ENCODE results near the gene CD248. TPM values are rescaled to one million over a fixed set of nuclear protein-coding genes. Genes with fewer than 3 reads are reported as not detected.

Gene CD248
- total RNA-seq, 2 donors from 2014 or later = 22.9 to 32.4 TPM

- H3K9me3 ChIP-seq = no peaks in the 10 kb centered on the region
- no peak for DNase-seq (ENCODE audit: low spot score)
- H3K4me1 ChIP-seq (ENCODE audit: control insufficient read depth in 1 of 2, low read depth in 2 of 2) = peaks cover 23 to 33% of the 10 kb centered on the region in 2 donors
- no peaks in the 10 kb centered on the region for H3K27me3 ChIP-seq (replicated peaks; ENCODE audit: insufficient read depth)
- H3K27ac ChIP-seq = no peak overlapping the region
- H3K4me3 ChIP-seq = no peak overlapping the region
- ATAC-seq (ENCODE audit: insufficient number of reproducible peaks, low FRiP score, low read depth) = no peak
- peaks cover 29% of the 10 kb centered on the region for H3K36me3 ChIP-seq
- no peak for TF ChIP-seq CTCF (IDR thresholded peaks at IDR 0.05)
Measured at GRCh38 chr11:66339686-66340483, 23.0 kb upstream of the CD248 start.

GRCh38 chr11:66339162-66339675, 22.4 kb upstream of the CD248 start:
- TF ChIP-seq CTCF (IDR thresholded peaks at IDR 0.05) = no peak
- ATAC-seq (ENCODE audit: insufficient number of reproducible peaks, low FRiP score, low read depth) (no peak), DNase-seq (ENCODE audit: low spot score) (no peak)
- Histone ChIP-seq H3K27me3 (replicated peaks; ENCODE audit: insufficient read depth) (no peaks in the 10 kb centered on the region), H3K9me3 (no peaks in the 10 kb centered on the region), H3K27ac (no peak overlapping the region), H3K4me1 (ENCODE audit: control insufficient read depth in 1 of 2, low read depth in 2 of 2) (peaks cover 21 to 33% of the 10 kb centered on the region in 2 donors), H3K36me3 (peaks cover 29% of the 10 kb centered on the region), H3K4me3 (no peak overlapping the region)

GRCh38 chr11:66338276-66339161, 21.7 kb upstream of the CD248 start:
- no peaks in the 10 kb centered on the region for H3K27me3 ChIP-seq (replicated peaks; ENCODE audit: insufficient read depth)
- H3K4me1 ChIP-seq (ENCODE audit: control insufficient read depth in 1 of 2, low read depth in 2 of 2) = peaks cover 16 to 26% of the 10 kb centered on the region in 2 donors
- H3K4me3 ChIP-seq = no peak overlapping the region
- no peak for TF ChIP-seq CTCF (IDR thresholded peaks at IDR 0.05)
- no peak overlapping the region for H3K27ac ChIP-seq
- peaks cover 29% of the 10 kb centered on the region for H3K36me3 ChIP-seq
- ATAC-seq (ENCODE audit: insufficient number of reproducible peaks, low FRiP score, low read depth) = no peak
- DNase-seq (ENCODE audit: low spot score) = no peak
- no peaks in the 10 kb centered on the region for H3K9me3 ChIP-seq

- H3K4me3 ChIP-seq = no peak overlapping the region
- peaks cover 29% of the 10 kb centered on the region for H3K36me3 ChIP-seq
- peak overlapping the region in 1 of 2 donors; percentile 10 for H3K27ac ChIP-seq
- no peaks in the 10 kb centered on the region for H3K9me3 ChIP-seq
- TF ChIP-seq CTCF (IDR thresholded peaks at IDR 0.05) = no peak
- H3K4me1 ChIP-seq (ENCODE audit: control insufficient read depth in 1 of 2, low read depth in 2 of 2) = peaks cover 13 to 20% of the 10 kb centered on the region in 2 donors
- DNase-seq (ENCODE audit: low spot score) = no peak
- no peak for ATAC-seq (ENCODE audit: insufficient number of reproducible peaks, low FRiP score, low read depth)
- no peaks in the 10 kb centered on the region for H3K27me3 ChIP-seq (replicated peaks; ENCODE audit: insufficient read depth)
Measured at GRCh38 chr11:66337103-66337899, 20.5 kb upstream of the CD248 start.
